A673 (cell line): Measurements from ENCODE around the gene MTMR12. TPM values are rescaled to one million over a fixed set of nuclear protein-coding genes. Genes with fewer than 3 reads are reported as not detected.
"Not testable (repeated sequence)": the region's sequence is repeated elsewhere in the genome, so short reads cannot be mapped to it uniquely, and the experiment has no call there.

ENCODE experiments used
- BruUV-seq: library from RNA; stranded (reverse); fragments of 400-500 nt; replicated peaks from 2 replicates; lab custom pipeline; 2021; lab: Mats Ljungman, UMichigan
- CTCF ChIA-PET: fragments of 300-600 bp; sonication (Branson Sonifier 250); formaldehyde crosslinking; loops from one replicate; lab custom pipeline; 2022; ENCODE audit warnings: antibody characterized with exemption; lab: Charles Lee
- POLR2A ChIA-PET: fragments of 300-600 bp; sonication (Branson Sonifier 250); formaldehyde crosslinking; loops from one replicate; lab custom pipeline; 2022; ENCODE audit warnings: antibody characterized with exemption; ENCODE audit not compliant: low non-redundant PET; lab: Charles Lee
- DNase-seq: peaks from one replicate; pipeline ENCODE4 v3.0.0-alpha.2; 2015; ENCODE audit warnings: low spot score
- H3K27ac ChIP-seq: fragments of 200-600 bp; sonication (generic); 2 replicates; pipeline ENCODE4 v1.5.1; 2016; ENCODE audit warnings: mixed run types, low read depth, mild to moderate bottlenecking, mixed read lengths, antibody characterized with exemption, low read length; ENCODE audit not compliant: poor library complexity, severe bottlenecking
- H3K27me3 ChIP-seq: fragments of 200-600 bp; sonication (generic); replicated peaks from 2 replicates; pipeline ENCODE4 v1.6.1; 2017; ENCODE audit warnings: mixed run types, low read depth, mild to moderate bottlenecking, mixed read lengths, antibody characterized with exemption, low read length; ENCODE audit not compliant: insufficient read depth, poor library complexity
- H3K36me3 ChIP-seq: fragments of 200-600 bp; sonication (generic); 2 replicates; pipeline ENCODE4 v1.6.1; 2016; ENCODE audit warnings: mixed run types, mild to moderate bottlenecking, mixed read lengths, antibody characterized with exemption, low read length; ENCODE audit not compliant: insufficient read depth, poor library complexity, severe bottlenecking
- H3K4me1 ChIP-seq: fragments of 200-600 bp; sonication (generic); 2 replicates; pipeline ENCODE4 v1.6.1; 2017; ENCODE audit warnings: mixed run types, mild to moderate bottlenecking, mixed read lengths, antibody characterized with exemption, low read length; ENCODE audit not compliant: insufficient read depth, poor library complexity, severe bottlenecking
- H3K4me3 ChIP-seq: fragments of 200-600 bp; sonication (generic); 2 replicates; pipeline ENCODE4 v1.5.1; 2016; ENCODE audit warnings: low read depth, mixed run types, mild to moderate bottlenecking, mixed read lengths, low read length; ENCODE audit not compliant: poor library complexity, severe bottlenecking
- H3K9me3 ChIP-seq: fragments of 200-600 bp; sonication (generic); 2 replicates; pipeline ENCODE4 v1.6.1; 2016; ENCODE audit warnings: mixed run types, low read depth, mild to moderate bottlenecking, mixed read lengths, antibody characterized with exemption, low read length; ENCODE audit not compliant: poor library complexity, severe bottlenecking
- CTCF ChIP-seq: fragments of 300-800, 200-600 bp; sonication (generic); conservative IDR thresholded peaks from 2 replicates; pipeline ENCODE4 v1.5.1; 2017; ENCODE audit warnings: low read depth, mild to moderate bottlenecking, antibody characterized with exemption, low read length, moderate library complexity, mixed read lengths
- EZH2 ChIP-seq: fragments of 200-600 bp; sonication (generic); IDR thresholded peaks from 2 replicates; pipeline ENCODE4 v1.6.1; 2017; ENCODE audit warnings: borderline replicate concordance, low read depth, mild to moderate bottlenecking, mixed read lengths, antibody characterized with exemption, low read length; ENCODE audit not compliant: poor library complexity, severe bottlenecking
- intact Hi-C: fragments of 100-400 bp; cut with micrococcal nuclease; formaldehyde crosslinking; loops from one replicate; pipeline ENCODE4 v1.10.0; 2022; ENCODE audit not compliant: unreplicated experiment
- total RNA-seq: library from RNA; stranded (reverse); gene quantifications from 2 replicates; pipeline ENCODE4 v1.2.3, GENCODE V29; 2021

Gene MTMR12
- total RNA-seq, 1 experiment from 2014 or later, result 35.8 TPM

- BruUV-seq, result no TSS peak
- no peak for DNase-seq
- TF ChIP-seq CTCF (no peak), EZH2 (no peak)
- ChIA-PET CTCF (interaction anchor here (0.7 kb wide), 2 partner anchors 93 to 856 kb away, joined by 3 to 4 read pairs; no protein-coding TSS in a partner anchor), POLR2A (no interaction called here)
- intact Hi-C loops, result no loop called here
- Histone ChIP-seq H3K4me1 (no peaks in the 10 kb centered on the region), H3K9me3 (no peaks in the 10 kb centered on the region), H3K4me3 (no peak overlapping the region), H3K27me3 (no peaks in the 10 kb centered on the region), H3K36me3 (no peaks in the 10 kb centered on the region), H3K27ac (no peak overlapping the region)
These were observed 12.3 kb upstream of the MTMR12 start for GRCh38 chr5:32325062-32325461.

- DNase-seq, result no peak
- CTCF ChIA-PET, result no interaction called here
These were observed 11.0 kb upstream of the MTMR12 start for GRCh38 chr5:32323741-32324140.

DNA sequence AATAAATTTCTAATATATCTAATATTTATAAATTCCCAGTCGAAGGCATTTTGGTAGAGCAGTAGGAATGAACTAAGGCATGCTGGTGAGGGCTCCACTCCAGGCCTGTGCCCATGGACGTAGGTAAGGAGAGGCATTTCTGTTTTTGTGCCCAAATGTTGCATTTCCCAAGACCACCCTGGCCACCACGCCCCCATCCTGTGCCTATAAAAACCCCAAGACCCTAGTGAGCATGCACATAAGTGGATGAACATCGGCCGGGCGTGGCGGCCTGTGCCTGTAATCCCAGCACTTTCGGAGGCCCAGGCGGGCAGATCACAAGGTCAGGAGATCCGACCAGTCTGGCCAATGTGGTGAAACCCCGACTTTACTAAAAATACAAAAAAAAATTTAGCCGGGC is 10.1 kb upstream of the MTMR12 start:
- Histone ChIP-seq H3K36me3 (no peaks in the 10 kb centered on the region), H3K4me1 (no peaks in the 10 kb centered on the region), H3K9me3 (no peaks in the 10 kb centered on the region), H3K27me3 (no peaks in the 10 kb centered on the region), H3K4me3 (no peak overlapping the region), H3K27ac (no peak overlapping the region)
- POLR2A ChIA-PET, result no interaction called here
- no TSS peak for BruUV-seq
- intact Hi-C loops, result no loop called here
- CTCF ChIA-PET, result no interaction called here
- no peak for DNase-seq
- TF ChIP-seq EZH2, result no peak
- TF ChIP-seq CTCF, result no peak

More at GRCh38 chr5:32323741-32324140, 11.0 kb upstream of the MTMR12 start:
- intact Hi-C loops, result no loop called here
- BruUV-seq, result no TSS peak
- POLR2A ChIA-PET, result no interaction called here
- H3K27me3 ChIP-seq, result no peaks in the 10 kb centered on the region
- H3K27ac ChIP-seq, result no peak overlapping the region
- no peak overlapping the region for H3K4me3 ChIP-seq
- no peaks in the 10 kb centered on the region for H3K9me3 ChIP-seq
- TF ChIP-seq EZH2 (no peak), CTCF (0 out of 2 replicates have a peak, but pooled peaks have one; percentile 9)
- no peaks in the 10 kb centered on the region for H3K36me3 ChIP-seq
- H3K4me1 ChIP-seq, result no peaks in the 10 kb centered on the region

GRCh38 chr5:32321787-32322186 is 9.0 kb upstream of the MTMR12 start:
- BruUV-seq, CTCF ChIA-PET, H3K4me1 ChIP-seq, H3K27ac ChIP-seq, intact Hi-C loops, H3K9me3 ChIP-seq, H3K27me3 ChIP-seq, H3K4me3 ChIP-seq, DNase-seq, POLR2A ChIA-PET, H3K36me3 ChIP-seq: not testable (repeated sequence)
